ENCODE measurements around the gene URM1.

URM1 gene

GRCh38 chr9:128428644-128429512 lies 57.7 kb downstream of the URM1 start:
- Histone ChIP-seq H3K27ac (replicated peaks) (no peak overlapping the region), H3K27me3 (ENCODE audit: insufficient read depth, poor library complexity, severe bottlenecking) (no peaks in the 10 kb centered on the region), H3K4me3 (replicated peaks; ENCODE audit: insufficient read depth, low read length) (no peak overlapping the region)
- no peak for TF ChIP-seq GABPA (IDR thresholded peaks at IDR 0.05; ENCODE audit: low read depth)
- no peak for TF ChIP-seq SPI1 (IDR thresholded peaks at IDR 0.05; ENCODE audit: borderline replicate concordance, low read depth)
- no peak for TF ChIP-seq POLR2AphosphoS5 (IDR thresholded peaks at IDR 0.05; ENCODE audit: low read depth)
- TF ChIP-seq, protein P1, sequence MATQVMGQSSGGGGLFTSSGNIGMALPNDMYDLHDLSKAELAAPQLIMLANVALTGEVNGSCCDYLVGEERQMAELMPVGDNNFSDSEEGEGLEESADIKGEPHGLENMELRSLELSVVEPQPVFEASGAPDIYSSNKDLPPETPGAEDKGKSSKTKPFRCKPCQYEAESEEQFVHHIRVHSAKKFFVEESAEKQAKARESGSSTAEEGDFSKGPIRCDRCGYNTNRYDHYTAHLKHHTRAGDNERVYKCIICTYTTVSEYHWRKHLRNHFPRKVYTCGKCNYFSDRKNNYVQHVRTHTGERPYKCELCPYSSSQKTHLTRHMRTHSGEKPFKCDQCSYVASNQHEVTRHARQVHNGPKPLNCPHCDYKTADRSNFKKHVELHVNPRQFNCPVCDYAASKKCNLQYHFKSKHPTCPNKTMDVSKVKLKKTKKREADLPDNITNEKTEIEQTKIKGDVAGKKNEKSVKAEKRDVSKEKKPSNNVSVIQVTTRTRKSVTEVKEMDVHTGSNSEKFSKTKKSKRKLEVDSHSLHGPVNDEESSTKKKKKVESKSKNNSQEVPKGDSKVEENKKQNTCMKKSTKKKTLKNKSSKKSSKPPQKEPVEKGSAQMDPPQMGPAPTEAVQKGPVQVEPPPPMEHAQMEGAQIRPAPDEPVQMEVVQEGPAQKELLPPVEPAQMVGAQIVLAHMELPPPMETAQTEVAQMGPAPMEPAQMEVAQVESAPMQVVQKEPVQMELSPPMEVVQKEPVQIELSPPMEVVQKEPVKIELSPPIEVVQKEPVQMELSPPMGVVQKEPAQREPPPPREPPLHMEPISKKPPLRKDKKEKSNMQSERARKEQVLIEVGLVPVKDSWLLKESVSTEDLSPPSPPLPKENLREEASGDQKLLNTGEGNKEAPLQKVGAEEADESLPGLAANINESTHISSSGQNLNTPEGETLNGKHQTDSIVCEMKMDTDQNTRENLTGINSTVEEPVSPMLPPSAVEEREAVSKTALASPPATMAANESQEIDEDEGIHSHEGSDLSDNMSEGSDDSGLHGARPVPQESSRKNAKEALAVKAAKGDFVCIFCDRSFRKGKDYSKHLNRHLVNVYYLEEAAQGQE (IDR thresholded peaks at IDR 0.05; ENCODE audit: insufficient replicate concordance, low read depth): no peak
- no peak for TF ChIP-seq CTCF (IDR thresholded peaks at IDR 0.05; ENCODE audit: insufficient read depth, low read length)
- no peak for DNase-seq (ENCODE audit: low read depth in 1 of 2, low spot score in 1 of 2)

DNA sequence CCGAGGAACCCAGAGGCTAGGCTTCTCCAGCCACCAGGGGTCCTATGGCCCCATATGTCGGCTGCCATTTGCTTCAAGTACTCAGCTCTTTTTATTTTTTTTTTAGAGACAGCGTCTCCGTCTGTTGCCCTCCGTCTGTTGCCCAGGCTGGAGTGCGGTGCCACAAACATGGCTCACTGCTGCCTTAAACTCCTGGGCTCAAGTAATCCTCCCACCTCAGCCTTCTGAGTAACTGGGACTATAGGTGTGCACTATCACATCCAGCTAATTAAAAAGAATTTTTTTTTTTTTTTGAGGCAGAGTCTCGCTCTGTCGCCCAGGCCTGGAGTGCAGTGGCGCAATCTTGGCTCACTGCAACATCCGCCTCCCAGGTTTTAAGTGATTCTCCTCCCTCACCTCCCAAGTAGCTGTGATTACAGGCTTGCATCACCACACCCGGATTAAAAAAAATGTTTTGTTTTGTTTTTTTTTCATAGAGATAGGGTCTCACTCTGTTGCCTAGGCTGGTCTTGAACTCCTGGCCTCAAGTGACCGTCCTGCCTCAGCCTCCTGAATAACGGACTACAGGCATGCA lies 58.4 kb downstream of the URM1 start:
- no peaks in the 10 kb centered on the region for H3K27me3 ChIP-seq (ENCODE audit: insufficient read depth, poor library complexity, severe bottlenecking)
- DNase-seq (ENCODE audit: low read depth in 1 of 2, low spot score in 1 of 2): no peak
- no peak overlapping the region for H3K4me3 ChIP-seq (replicated peaks; ENCODE audit: insufficient read depth, low read length)
- TF ChIP-seq SPI1 (IDR thresholded peaks at IDR 0.05; ENCODE audit: borderline replicate concordance, low read depth): no peak
- no peak for TF ChIP-seq POLR2AphosphoS5 (IDR thresholded peaks at IDR 0.05; ENCODE audit: low read depth)
- TF ChIP-seq, protein P1 (IDR thresholded peaks at IDR 0.05; ENCODE audit: insufficient replicate concordance, low read depth): no peak
- no peak for TF ChIP-seq GABPA (IDR thresholded peaks at IDR 0.05; ENCODE audit: low read depth)
- TF ChIP-seq CTCF (IDR thresholded peaks at IDR 0.05; ENCODE audit: insufficient read depth, low read length): no peak
- H3K27ac ChIP-seq (replicated peaks): no peak overlapping the region

DNA sequence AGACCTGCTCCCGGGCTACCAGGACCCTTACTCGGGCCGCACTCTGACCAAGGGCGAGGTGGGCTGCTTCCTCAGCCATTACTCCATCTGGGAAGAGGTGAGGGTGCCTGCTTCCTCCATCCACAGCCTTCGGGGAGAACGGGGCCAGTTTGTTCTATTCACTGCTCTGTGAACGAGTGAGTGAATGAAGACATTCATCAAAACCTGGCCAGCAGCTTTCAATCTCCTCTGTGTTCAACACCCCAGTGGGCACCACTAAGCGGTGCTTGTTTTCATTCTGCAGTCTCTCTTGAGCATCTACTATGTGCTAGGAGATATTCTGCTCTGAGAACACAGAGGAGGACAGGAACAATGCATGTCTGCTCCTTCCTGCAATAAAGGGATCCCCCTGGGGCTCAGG lies 60.0 kb downstream of the URM1 start:
- H3K27me3 ChIP-seq (ENCODE audit: insufficient read depth, poor library complexity, severe bottlenecking): no peaks in the 10 kb centered on the region
- DNase-seq (ENCODE audit: low read depth in 1 of 2, low spot score in 1 of 2): no peak
- no peak overlapping the region for H3K4me3 ChIP-seq (replicated peaks; ENCODE audit: insufficient read depth, low read length)
- H3K27ac ChIP-seq (replicated peaks): no peak overlapping the region
- no peak for TF ChIP-seq SPI1 (IDR thresholded peaks at IDR 0.05; ENCODE audit: borderline replicate concordance, low read depth)
- no peak for TF ChIP-seq POLR2AphosphoS5 (IDR thresholded peaks at IDR 0.05; ENCODE audit: low read depth)
- no peak for TF ChIP-seq CTCF (IDR thresholded peaks at IDR 0.05; ENCODE audit: insufficient read depth, low read length)
- no peak for TF ChIP-seq GABPA (IDR thresholded peaks at IDR 0.05; ENCODE audit: low read depth)
- TF ChIP-seq, protein P1 (IDR thresholded peaks at IDR 0.05; ENCODE audit: insufficient replicate concordance, low read depth): no peak

Data from HL-60 (cell line).